ENCODE measurements around the gene PDLIM1. TPM values are rescaled to one million over a fixed set of nuclear protein-coding genes. Genes with fewer than 3 reads are reported as not detected.

The PDLIM1 gene
- total and polyA plus RNA-seq, 2 of the 8 experiments (the other 6 are each of a cell fraction or from before 2014, with no cell fraction given), result 169 to 245 TPM

DNA sequence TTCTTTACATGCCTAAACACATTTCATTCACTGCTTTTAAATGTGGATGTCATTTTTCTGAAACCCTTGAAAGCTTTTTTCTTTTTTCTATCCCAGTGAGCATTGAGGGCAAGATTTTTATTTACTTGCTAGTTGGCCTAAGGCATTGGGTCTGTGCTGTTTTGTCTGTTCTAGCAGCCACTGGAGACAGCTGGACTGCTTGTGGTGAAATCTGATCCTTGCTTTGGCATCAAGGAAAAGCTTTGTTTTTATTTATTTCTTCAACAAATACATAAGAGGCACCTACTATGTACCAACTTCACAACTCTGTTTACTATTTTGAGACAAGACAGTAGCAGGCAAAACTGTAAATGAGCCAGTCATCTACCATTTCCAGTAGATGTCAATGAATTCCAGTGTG is 28.4 kb upstream of the PDLIM1 start:
- ChIA-PET CTCF (ENCODE audit: partially characterized antibody) (interaction anchor here (0.9 to 2.9 kb wide), 5 partner anchors 10 to 236 kb away, joined by 3 to 9 read pairs (median 3); no protein-coding TSS in a partner anchor), POLR2A (ENCODE audit: partially characterized antibody) (no interaction called here)
- Histone ChIP-seq H3K27me3 (replicated peaks in 1 of 4; ENCODE audit: control insufficient read depth in 3 of 4, extremely low read depth in 1 of 4, insufficient read depth in 3 of 4, low read length in 3 of 4) (no peaks in the 10 kb centered on the region), H3K23ac (ENCODE audit: insufficient read length) (no peak overlapping the region), H3K4ac (replicated peaks; ENCODE audit: insufficient read length, low read depth, low read length) (no peak overlapping the region), H2BK5ac (ENCODE audit: low read depth, low read length) (no peak overlapping the region), H2AK5ac (ENCODE audit: low read depth, low read length) (no peak overlapping the region), H3K18ac (ENCODE audit: extremely low read depth, low read length) (no peak overlapping the region), H3K23me2 (ENCODE audit: low read depth, low read length) (no peaks in the 10 kb centered on the region), H2BK15ac (ENCODE audit: low read length) (no peak overlapping the region), H2BK12ac (ENCODE audit: low read depth, low read length) (no peak overlapping the region), H4K20me1 (replicated peaks in 1 of 2; ENCODE audit: control insufficient read depth in 1 of 2, insufficient read depth in 2 of 2, low read length in 2 of 2) (no peaks in the 10 kb centered on the region), H3K4me1 (replicated peaks in 1 of 4; ENCODE audit: control insufficient read depth in 3 of 4, insufficient read depth in 4 of 4, low read length in 3 of 4) (no peaks in the 10 kb centered on the region), H3K27ac (ENCODE audit: low read depth, low read length) (no peak overlapping the region), H3K79me2 (ENCODE audit: control insufficient read depth in 1 of 2, insufficient read depth in 2 of 2, low read length in 2 of 2) (no peaks in the 10 kb centered on the region), H3K9ac (replicated peaks in 1 of 4; ENCODE audit: extremely low read depth in 1 of 4, low read depth in 3 of 4, low read length in 3 of 4) (no peak overlapping the region), H4K5ac (ENCODE audit: insufficient read length, low read depth, low read length) (no peak overlapping the region), H2AFZ (ENCODE audit: low read length) (no peak overlapping the region), H2BK120ac (replicated peaks; ENCODE audit: low read depth, low read length) (no peak overlapping the region), H4K91ac (replicated peaks; ENCODE audit: insufficient read length, low read length) (no peak overlapping the region), H3K79me1 (ENCODE audit: low read depth, low read length) (no peaks in the 10 kb centered on the region), H3K4me2 (ENCODE audit: insufficient read depth in 1 of 2, low read depth in 2 of 2, low read length in 2 of 2) (no peak overlapping the region), H4K8ac (ENCODE audit: extremely low read depth, insufficient read depth, low read length) (no peak overlapping the region), H3K14ac (ENCODE audit: insufficient read length) (no peak overlapping the region), H3K36me3 (ENCODE audit: control insufficient read depth in 2 of 4, insufficient read depth in 4 of 4, low read length in 3 of 4) (peaks cover 0 to 4% (median under 1%) of the 10 kb centered on the region in 4 experiments; a peak in 2 of 8 replicates), H2BK20ac (ENCODE audit: low read length) (no peak overlapping the region), H3K56ac (replicated peaks; ENCODE audit: insufficient read length, low read depth, low read length) (no peak overlapping the region), H3K4me3 (ENCODE audit: extremely low read depth in 1 of 4, insufficient read depth in 2 of 4, low read depth in 3 of 4, low read length in 4 of 4) (no peak overlapping the region), H3K9me3 (ENCODE audit: insufficient read depth in 2 of 2, low read depth in 1 of 2, low read length in 1 of 2) (no peaks in the 10 kb centered on the region)
- no peak for FAIRE-seq
- no peak for DNase-seq (ENCODE audit: low read depth in 1 of 2, low spot score in 2 of 2)
- TF ChIP-seq TBP (IDR thresholded peaks at IDR 0.05; ENCODE audit: low read depth, low read length) (no peak), PHF8 (conservative IDR thresholded peaks at IDR 0.05; ENCODE audit: low read depth, low read length) (no peak)

All from H1 (cell line).